Activated naive CD8-positive, alpha-beta T cell treated with anti-CD3 and anti-CD28 coated beads, Interleukin-2, amount 50 U/mL, for 16 hours (primary cell): ENCODE results near the gene FXYD2.
"Not testable (repeated sequence)": the region's sequence is repeated elsewhere in the genome, so short reads cannot be mapped to it uniquely, and the experiment has no call there.

Source experiments
- DNase-seq: peaks from one replicate; pipeline ENCODE4 v3.0.0-alpha.2; 2020; ENCODE audit warnings: low read depth, low spot score

The FXYD2 gene

GRCh38 chr11:117824571-117825537 lies at the start of gene FXYD2:
Gene FXYD2 (minus strand): TSS chr11:117824744. CDS start chr11:117824678, 66 bp downstream.
- DNase-seq: no peak

- DNase-seq: no peak
Measured at GRCh38 chr11:117873828-117874125, 49.2 kb upstream of the FXYD2 start.

GRCh38 chr11:117872975-117873827 lies 48.7 kb upstream of the FXYD2 start:
- no peak for DNase-seq

DNA sequence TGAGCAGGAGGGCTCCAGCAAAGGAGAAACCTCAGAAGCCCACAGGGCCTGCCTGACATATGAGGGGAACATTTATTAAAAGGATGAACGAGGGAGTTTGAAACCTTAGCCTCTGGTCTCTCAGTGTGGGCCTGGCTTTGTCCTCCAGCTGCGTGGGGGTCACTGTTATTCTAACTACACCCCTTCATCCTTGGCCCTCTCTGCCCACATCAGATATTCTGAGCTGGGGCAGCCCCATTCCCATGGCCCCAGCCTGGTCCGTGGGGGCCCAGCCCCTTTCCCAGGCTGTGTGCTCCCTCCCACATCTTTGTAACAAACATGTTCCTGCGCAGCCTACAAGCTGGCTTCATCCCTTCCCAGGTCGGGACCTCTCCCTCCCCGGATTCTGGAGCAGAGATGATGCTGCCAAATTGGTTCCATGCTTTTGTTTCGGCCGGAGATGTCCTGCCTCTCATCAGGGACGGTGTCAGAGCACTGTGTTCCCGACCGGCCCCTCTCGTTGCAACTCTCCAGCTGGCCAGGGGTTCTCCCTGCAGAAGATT lies 47.9 kb upstream of the FXYD2 start:
- DNase-seq: no peak

DNA sequence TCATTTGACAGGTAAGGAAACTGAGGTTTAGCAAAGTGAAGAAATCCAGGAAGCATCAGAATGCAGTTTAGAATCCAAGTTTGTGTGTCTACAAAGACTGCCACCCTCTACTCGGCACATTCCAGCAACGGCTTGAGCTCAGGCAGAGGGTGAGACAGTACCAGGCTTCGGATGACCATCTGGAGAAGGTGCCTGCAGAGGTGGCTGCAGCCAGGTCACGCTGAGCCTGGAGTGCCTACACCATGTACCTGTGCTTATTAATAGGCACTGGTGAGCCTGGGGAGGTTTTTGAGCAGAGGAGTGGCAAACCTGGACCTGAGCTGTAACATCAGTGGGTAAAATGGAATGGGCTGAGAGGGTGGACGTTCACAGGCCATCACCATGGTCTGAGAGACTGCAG lies 47.2 kb upstream of the FXYD2 start:
- DNase-seq: no peak

DNA sequence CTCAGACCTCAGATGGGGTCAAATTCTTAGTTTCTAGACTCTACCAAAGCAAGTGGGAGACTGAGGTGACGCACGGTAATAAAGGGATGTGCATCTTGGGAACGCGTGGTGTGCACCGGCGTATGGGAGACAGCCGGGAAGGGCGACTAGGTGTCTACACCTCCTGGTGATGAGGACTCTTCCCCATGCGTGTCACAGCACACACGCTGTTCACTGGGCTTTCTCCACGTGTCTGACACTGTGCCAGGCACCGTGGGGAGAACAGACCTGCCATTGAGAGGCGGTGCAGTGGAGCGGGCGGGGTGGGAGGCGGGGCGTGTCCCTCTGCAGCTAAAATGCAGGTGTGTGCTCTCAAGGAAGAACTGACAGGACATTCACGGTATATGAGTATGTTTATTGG lies 46.6 kb upstream of the FXYD2 start:
- DNase-seq: no peak

DNA sequence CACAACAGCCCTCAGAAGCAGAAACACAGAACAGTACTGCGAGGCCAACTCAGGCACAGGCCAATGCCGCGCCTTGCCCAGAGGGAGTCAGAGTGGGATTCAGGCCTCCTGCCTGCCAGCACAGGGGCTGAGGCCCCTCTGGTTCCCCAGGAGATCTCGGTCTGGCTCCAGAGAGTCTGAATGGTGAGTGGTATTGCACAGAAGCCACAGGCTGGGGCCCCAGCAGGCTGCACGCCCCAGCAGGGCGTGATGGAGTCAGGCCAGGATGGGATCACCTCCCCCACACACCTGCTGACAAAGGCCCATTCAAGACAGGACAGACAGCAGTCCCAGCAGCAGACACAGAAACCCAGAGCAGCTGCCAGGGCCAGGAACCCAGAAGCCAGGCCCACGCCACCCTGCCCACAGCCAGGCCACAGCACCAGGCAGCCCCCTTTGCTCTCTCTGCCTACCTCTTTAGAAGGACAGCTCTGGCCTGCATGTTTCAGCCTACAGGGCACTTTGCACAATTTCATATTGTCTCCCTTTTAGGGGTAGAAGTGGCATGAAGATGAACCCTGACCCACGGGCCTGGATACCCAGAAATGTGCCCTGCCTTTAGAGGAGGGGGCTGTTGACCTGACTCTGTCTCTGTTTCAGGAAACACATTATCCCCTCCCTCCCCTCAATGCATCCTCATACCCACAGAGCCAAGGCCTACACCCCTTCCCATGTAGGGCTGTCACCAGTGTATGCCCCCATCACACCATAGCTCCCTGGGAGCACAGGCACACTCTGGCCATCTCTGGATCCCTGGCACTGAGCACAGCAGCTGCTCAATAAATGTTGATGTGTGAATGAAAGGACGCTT lies 45.8 kb upstream of the FXYD2 start:
- DNase-seq: no peak

- no peak for DNase-seq
Measured at GRCh38 chr11:117869604-117870003, 45.1 kb upstream of the FXYD2 start.

DNA sequence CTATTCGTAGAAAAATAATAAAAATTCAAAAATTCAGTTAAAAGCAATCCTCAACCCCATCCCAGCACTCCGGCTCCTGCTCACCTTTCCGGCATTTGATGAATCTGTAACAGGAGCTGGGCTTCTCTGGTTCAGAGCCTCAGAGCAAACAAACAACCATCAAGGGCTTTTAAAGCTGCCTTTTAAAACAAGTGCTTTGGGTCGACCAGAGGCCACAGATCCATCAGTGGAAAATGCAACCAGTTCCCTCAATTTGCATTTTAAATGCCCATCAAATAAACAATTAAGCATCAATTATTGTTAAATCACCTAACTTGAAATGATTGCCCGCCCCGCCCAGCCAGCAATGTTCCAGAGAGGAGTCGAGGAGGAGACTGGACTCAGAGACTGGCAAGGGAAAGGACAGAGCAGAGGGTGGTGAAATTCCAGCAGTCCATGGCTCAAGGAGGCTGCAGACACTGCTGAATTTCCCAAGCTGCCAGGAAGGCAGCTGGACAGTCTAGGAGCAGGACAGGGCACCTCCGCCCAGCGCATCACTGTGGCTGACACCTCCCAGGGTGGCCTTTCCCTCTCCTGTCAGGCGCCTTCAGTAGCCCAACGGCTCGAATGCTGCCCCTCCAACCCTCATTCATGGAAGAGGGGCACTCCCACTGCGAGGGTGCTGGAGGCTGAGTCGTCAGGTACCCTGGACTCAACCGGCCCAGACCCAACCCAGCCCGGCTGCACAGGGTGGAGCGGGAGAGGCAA lies 44.4 kb upstream of the FXYD2 start:
- DNase-seq: no peak

DNA sequence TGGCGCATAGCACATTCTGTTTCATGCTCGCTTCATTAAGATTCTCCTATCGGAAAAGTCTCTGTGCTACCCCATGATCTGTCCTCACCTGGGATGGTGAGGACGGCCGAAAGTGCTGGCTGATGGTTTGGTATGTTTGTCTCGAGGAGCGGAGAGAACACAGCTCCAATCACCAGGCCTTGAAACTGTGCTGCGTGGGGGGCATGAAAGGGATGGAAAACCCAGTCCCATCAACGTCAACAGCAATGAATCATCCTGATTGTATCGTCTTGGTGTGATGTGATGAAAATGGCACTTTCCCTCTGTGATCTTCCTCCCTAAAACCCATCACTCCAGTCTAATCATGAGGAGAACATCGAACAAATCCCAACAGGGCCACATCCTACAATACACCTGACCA lies 43.5 kb upstream of the FXYD2 start:
- no peak for DNase-seq

DNA sequence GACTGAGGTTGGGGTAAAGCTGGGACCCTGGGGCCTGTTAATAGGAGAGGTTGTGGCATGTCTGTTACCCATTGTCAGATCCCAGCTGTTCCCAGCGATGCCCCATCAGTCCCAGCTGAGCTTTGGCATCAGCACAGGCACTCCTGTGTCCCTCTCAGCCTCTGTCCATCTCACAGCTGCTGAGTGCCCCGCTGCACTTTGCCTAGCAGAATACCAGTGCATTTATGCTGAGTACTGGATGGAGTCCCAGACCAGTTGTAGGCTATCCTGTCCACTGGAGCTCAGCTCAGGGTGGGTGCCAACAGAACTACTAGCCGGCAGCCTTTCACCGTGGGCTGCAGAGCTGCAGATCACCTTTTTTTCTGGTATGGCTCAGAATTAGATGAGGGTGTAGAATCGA lies 42.0 kb upstream of the FXYD2 start:
- no peak for DNase-seq

DNA sequence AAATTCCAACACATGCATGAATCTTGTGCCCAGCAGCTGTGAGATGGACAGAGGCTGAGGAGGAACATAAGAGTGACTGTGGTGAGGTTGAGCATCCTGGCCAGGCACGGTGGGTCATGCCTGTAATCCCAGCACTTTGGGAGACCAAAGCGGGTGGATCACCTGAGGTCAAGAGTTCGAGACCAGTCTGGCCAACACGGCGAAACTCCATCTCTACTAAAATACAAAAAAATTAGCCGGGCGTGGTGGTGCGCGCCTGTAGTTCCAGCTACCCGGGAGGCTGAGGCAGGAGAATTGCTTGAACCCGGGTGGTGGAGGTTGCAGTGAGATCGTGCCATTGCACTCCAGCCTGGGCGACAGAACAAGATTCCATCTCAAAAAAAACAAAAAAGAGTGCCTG lies 41.0 kb upstream of the FXYD2 start:
- not testable (repeated sequence) for DNase-seq

DNA sequence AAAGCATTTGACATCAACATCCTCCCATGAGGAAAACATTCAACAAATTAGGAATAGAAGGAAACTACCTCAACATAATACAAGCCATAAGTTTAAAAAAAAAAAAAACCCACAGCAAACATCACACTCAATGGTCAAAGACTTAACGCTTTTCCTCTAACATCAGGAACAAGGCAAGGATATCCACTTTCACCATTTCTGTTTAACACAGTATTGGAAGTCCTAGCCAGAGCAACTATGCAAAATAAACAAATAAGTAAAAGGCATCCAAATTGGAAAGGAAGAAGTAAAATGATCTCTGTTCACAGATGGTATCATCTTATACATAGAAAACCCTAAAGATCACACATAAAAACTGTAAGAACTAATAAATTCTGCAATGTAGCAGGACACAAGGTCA lies 38.8 kb upstream of the FXYD2 start:
- DNase-seq: no peak

GRCh38 chr11:117862753-117863152 lies 38.2 kb upstream of the FXYD2 start:
- no peak for DNase-seq

DNA sequence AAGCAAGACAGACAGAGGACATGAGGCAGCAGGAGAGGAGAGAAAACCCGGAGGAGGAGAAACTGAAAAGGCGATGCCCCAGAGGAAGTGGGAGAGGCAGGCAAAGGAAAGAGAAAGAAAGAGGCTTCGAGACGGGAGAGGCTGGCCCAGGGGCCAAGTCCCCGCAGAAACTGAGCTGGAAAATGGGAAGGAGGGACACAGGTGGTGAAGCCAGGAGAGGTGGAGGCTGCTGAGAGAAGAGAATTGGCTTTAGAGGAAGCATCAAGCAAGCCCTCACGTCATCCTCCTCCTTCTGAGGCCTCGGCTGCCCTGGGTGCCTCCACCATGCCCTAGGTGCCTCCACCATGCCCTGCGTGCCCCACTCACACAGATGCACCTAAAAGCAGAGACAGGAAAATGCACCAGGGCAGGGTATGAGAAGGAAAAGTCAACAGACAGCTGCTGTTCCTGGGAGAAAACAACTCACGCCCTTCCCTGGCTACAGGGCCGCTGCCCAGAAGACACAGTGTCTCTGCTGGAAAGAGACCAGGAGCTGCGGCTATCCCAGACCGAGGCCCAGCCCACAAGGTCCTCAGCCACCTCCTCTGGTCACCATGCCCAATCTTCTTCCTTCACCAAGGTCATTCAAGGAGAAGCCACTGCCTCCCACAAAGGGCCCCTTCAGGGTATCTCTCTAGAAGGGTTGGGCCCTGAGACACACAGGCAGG lies 37.6 kb upstream of the FXYD2 start:
- no peak for DNase-seq

DNA sequence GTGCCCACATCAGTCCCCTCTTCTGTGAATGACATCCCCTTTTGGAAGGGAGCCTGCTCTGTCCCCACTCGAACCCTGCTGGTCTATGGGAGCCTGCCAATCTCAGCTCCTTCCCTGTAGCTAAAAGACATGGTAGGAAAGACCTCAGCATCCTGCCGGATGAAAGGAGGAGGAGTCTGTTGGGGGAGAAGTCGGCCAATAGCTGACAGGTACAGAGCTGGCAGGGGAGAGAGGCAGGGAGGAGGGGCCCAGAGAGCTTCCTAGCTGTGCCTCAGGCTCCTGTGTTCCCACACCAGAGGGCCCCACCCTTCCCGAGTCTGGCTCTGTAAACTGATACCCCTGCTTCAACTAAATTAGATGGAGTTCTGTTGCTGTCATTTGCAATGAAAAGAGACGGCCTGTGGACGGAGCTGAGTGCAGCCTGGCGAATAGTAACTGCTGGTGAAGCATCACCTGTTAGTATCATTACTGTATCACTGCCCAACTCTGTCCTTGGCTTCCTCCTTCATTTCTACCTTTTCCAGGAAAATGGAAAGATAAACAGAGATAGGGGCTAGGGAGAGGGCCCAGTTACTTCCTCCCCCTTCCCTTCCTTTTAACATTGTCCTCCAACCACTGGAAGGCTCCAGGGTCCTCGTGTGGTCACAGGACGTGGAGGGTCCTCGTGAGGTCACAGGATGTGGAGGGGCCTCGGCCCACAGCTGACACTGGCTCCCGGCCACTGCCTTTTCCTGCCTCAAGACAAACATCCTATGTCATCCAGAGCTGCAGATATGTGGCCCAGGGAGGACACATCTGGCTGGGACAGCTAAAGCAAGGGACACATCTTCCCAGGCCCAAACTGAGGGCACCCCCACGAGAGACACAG lies 36.8 kb upstream of the FXYD2 start:
- no peak for DNase-seq

GRCh38 chr11:117860139-117860538 lies 35.6 kb upstream of the FXYD2 start:
- DNase-seq: no peak

DNA sequence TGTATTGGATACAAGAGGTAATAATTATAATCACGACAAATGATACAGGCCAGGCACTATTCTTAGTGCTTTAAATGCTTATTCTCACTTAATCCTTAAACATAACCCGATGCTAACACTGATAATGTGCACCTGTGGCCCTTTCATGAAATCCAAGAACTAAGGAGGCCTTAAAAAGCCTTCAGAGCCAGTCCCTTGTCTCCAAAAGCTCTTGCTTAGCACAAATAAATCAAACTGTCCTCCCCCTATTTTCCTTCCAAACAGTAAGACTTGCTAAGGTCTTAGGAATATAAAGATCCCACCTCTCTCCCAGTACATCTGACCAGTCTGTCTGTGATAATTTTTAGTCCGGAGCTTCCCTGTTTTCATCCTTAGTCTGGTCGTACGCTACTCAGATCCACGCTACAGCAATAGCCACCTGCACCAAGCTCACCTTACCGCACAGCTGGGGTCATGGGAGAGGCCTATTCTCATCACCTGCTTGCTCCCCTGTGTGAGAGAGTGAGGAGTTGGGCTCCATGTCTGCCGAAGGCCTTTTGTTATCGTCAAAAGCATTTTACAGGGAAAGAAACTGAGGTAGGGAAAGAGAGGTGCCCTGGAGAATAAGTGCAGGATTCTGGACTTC lies 35.1 kb upstream of the FXYD2 start:
- DNase-seq: no peak

- no peak for DNase-seq
Measured at GRCh38 chr11:117859061-117859460, 34.5 kb upstream of the FXYD2 start.
